ENCODE measurements around the gene HDAC4.

HDAC4 gene

GRCh38 chr2:239247401-239248245 lies 153.2 kb downstream of the HDAC4 start:
- no peak for DNase-seq (ENCODE audit: insufficient read length, low spot score)
- no peak for FAIRE-seq

- no peak for DNase-seq (ENCODE audit: insufficient read length, low spot score)
- FAIRE-seq = no peak
These were observed 154.1 kb downstream of the HDAC4 start for GRCh38 chr2:239246723-239247122.

DNA sequence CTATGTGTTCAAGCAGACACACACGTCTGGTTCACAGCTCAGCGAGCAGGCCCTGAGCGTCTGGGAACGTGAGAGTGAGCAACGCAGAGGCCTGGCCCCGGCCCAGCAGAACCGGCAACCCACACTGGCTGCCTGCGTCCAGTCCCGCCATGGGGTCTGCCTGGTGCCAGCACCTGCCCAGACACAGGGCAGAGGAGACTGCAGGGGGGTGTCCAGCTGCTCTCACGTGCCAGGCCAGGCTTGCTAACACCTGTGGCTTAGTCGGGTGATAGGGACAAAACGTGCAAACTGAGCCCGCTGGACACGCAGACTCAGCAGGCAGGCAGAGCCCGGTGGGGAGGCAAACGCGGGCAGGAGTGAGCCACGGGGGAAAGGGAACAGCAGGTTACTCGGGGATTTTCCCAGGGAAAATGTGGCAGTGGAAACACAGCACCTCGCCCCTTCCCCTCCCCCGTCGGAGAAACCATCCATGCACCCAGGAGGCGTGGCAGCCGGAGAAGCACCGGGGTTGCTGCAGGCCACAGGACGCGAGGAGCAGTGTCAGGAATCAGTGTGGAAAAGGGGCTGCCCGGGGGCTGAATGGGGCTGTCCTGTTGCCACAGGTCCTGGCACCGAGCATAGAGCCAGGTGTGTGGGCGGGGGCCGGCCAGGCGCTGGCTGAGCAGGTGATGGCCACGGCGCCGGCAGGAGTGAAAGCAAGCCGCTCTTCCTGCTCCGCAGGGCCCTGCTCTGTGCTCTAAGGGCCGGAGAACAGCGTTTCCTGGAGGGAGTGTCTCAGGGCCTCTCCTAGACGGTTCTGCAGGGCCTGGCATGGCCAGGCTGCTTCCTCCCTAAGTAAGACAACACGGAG lies 154.7 kb downstream of the HDAC4 start:
- no peak for DNase-seq (ENCODE audit: insufficient read length, low spot score)

GRCh38 chr2:239245107-239245506 lies 155.7 kb downstream of the HDAC4 start:
- no peak for FAIRE-seq
- no peak for DNase-seq (ENCODE audit: insufficient read length, low spot score)

More for the DNA sequence above, 154.7 kb downstream of the HDAC4 start:
- FAIRE-seq = no peak

DNA sequence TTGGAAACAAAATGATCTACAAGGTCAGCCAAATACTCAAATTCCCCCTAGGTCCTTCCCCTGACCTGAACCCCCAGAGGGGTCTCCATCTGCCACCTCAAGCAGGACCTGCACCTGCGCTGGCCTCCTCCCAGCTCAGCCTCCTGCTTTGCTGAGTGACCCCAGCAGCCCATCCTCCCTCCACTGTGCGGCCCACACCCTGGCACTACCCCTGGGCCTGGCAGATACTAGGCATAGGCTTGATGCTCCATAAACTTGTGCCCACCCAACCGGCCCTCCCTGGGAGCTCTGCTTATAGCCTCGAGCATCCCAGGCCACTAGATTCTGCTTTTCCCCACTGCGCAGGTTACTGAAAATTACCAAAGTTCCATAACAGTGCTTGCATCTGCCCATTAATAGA lies 156.2 kb downstream of the HDAC4 start:
- DNase-seq (ENCODE audit: insufficient read length, low spot score) = no peak
- FAIRE-seq = no peak

DNA sequence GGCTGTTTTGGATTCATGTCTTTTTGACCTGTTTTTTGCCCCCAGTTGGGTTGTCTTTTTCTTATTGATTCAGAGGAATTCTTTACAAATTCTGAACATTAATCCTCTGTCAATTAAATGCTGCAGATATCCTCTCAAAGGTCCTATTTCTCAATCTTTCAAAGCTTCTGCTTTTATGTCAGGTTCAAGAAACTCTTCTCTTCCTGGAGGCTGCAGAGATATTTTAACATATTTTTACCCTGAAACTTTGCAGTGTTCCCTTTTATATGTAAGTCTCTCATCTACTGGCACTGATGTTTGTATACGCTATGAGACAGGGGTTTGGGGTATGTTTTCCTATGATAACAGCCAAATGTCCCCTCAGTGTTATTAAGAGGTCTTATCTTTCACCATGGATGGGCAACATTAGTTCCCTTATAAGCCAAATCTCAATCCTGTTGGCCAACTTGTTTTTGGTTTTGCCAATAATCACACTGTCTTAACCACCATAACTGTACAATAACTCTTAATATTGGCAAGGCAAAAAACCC lies 159.3 kb downstream of the HDAC4 start:
- DNase-seq (ENCODE audit: insufficient read length, low spot score) (no peak), FAIRE-seq (no peak)

DNA sequence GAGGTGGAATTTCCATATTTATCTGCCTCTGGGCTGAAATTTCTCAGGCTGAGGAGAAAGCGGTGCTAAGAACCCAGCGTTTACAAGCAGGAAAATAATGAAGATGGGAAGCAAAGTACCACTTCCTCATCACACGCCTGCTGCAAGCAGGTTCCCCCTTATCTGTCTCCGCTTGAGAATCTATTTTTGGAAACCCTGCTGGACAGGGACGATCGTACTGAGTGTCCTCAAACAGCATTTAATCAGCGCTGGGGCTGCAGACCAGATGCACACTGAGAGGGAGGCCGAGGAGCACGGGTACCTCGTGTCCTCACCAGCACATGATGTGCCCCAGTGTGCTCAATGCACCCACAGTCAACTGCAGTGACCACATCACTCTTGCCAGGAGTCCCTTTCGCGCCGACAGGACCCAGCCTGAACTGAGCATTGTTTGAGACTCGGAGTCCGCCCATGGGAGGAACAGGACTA lies 160.4 kb downstream of the HDAC4 start:
- DNase-seq (ENCODE audit: insufficient read length, low spot score) (no peak), FAIRE-seq (no peak)

DNA sequence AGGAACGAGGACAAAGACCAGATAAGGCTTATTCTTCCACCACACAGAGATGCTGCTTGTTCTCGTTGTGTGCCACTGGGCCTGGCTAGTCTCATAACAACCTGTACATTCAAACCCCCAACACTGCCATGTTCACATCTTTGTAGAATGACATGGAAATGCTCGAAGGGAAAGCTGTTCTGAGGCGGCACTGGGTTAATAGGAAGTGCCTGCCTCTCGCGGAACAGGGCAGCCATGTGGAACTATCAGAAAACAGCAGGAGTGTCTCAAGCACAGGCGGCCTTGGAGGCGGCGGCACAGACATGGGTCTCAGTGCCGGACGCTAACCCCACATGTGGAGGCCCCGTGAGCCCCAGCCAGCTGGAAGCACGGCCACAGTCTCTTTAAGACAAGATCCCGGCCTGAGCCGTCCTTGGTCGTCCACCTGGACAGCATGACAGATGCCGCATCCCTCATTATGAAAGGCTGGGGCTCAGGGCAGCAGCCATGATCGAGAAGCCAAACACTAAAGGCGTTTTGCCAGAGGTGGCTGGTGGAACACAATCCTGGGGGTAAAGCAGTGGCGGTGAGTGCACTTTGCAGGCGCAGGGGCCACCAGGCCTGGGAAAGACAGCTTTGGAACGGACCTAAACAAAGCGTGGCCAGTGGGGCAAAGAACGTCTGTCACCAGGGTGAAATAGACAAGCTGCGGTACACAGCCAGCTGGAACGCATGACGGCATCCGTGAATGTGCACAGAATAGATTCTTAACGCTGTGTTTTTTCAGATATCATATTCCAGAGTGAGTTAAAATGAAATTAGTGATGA lies 161.0 kb downstream of the HDAC4 start:
- DNase-seq (ENCODE audit: insufficient read length, low spot score) (no peak), FAIRE-seq (no peak)

DNA sequence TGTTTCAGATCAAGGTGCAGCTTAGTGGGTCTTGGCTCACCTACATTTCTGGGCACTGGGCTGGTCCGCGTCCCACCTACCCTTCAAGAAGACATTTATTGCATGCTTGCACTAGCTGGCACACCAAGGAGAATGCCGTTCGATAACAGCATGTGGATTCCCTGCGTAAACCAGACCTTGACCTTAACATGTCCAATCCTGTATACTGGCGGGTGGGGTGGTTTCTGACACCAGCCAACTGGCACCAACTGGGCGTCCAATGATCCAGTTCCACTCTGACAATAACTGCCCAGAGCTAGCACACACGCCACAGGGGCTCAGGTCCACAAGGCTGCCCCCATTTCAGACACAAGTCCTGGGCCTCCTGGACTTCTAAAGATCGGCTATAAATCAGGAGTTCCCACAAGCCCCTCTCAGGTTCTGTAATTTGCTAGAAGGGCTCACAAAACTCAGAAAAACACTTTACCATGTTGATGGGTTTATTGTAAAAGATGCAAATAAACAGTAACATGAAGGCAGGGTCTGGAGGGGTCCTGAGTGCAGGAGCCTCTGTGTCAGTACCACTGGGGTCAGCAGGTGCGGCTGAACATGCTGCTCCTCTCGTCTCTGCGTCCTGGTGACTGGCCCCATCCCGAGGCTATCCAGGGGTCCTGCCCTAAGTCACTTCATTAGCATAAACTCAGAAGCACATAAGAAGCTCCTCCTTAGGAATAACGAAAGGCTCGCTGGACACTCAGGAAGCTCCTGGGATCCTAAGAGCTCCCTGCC lies 161.8 kb downstream of the HDAC4 start:
- no peak for FAIRE-seq
- DNase-seq (ENCODE audit: insufficient read length, low spot score) = no peak

- DNase-seq (ENCODE audit: insufficient read length, low spot score) (no peak), FAIRE-seq (no peak)
These were observed 162.4 kb downstream of the HDAC4 start for GRCh38 chr2:239238381-239238780.

GRCh38 chr2:239236808-239237205 lies 164.0 kb downstream of the HDAC4 start:
- FAIRE-seq (no peak), DNase-seq (ENCODE audit: insufficient read length, low spot score) (no peak)

- FAIRE-seq (no peak), DNase-seq (ENCODE audit: insufficient read length, low spot score) (no peak)
These were observed 164.6 kb downstream of the HDAC4 start for GRCh38 chr2:239236043-239236807.

GRCh38 chr2:239235311-239235710 lies 165.5 kb downstream of the HDAC4 start:
- FAIRE-seq = no peak
- DNase-seq (ENCODE audit: insufficient read length, low spot score) = no peak

GRCh38 chr2:239234191-239235175 lies 166.3 kb downstream of the HDAC4 start:
- DNase-seq (ENCODE audit: insufficient read length, low spot score) = no peak
- FAIRE-seq = no peak

GRCh38 chr2:239233576-239233975 lies 167.2 kb downstream of the HDAC4 start:
- no peak for DNase-seq (ENCODE audit: insufficient read length, low spot score)
- FAIRE-seq = no peak

GRCh38 chr2:239232195-239232578 lies 168.6 kb downstream of the HDAC4 start:
- DNase-seq (ENCODE audit: insufficient read length, low spot score) = no peak
- no peak for FAIRE-seq

DNA sequence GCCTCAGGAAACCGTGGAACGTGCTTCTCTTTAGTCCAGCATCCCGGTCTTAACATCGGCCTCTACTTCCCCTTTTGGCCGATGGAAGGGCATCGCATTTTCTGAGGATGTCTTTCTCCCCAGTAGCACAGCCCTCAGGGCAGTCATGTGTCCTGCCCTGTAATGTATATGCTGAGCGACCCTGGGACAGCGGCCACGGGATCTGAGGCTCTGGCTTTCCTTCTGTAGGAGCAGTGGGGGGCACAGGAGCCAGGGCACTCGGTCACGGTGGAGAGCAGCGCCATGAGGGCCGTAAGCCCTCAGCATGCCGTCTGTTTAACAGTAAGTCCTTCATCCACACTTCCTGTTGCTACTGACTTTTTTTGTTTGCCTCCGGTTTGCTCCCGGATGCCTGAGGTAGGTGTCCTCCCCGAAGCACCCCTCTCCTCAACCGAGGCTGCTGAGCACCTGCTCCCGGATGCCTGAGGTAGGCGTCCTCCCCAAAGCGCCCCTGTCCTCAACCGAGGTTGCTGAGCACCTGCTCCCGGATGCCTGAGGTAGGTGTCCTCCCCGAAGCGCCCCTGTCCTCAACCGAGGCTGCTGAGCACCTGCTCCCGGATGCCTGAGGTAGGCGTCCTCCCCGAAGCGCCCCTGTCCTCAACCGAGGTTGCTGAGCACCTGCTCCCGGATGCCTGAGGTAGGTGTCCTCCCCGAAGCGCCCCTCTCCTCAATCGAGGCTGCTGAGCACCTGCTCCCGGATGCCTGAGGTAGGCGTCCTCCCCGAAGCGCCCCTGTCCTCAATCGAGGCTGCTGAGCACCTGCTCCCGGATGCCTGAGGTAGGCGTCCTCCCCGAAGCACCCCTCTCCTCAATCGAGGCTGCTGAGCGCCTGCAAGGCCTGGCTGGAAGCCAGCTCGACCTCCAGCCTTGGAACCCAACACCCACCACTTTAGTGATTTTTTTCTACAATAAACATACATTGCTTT lies 169.3 kb downstream of the HDAC4 start:
- FAIRE-seq = no peak
- no peak for DNase-seq (ENCODE audit: insufficient read length, low spot score)

Data from GM19239 (cell line).